GM12874 (cell line): ENCODE results near the gene ZCWPW2.

Experiments used
- CTCF ChIP-seq: IDR thresholded peaks from 2 replicates; pipeline ENCODE4 v1.5.1; 2011; ENCODE audit warnings: low read depth, mild to moderate bottlenecking, control low read depth, low read length, moderate library complexity; ENCODE audit not compliant: insufficient read depth

The ZCWPW2 gene

DNA sequence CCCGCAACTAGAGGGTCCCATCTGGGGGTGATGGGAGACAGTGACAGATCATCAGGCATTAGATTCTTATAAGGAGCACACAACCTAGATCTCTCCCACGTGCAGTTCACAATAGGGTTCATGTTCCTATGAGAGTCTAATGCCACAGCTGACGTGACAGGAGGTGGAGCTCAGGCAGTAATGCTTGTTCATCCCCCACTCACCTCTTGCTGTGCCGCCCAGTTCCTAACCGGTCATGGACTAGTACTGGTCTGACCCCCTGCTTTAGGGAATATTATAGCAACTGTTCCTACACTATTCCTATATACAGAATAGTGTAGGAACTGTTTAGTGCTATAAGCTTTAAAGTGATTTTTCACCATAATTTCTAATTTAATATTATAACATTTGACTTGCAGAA, 128.2 kb downstream of the ZCWPW2 start:
- no peak for TF ChIP-seq CTCF

- no peak for TF ChIP-seq CTCF
These were observed 136.6 kb downstream of the ZCWPW2 start for GRCh38 chr3:28485164-28485563.

GRCh38 chr3:28495301-28495700, 146.8 kb downstream of the ZCWPW2 start:
- TF ChIP-seq CTCF, result no peak

- no peak for TF ChIP-seq CTCF
These were observed 153.9 kb downstream of the ZCWPW2 start for GRCh38 chr3:28502397-28502937.

- no peak for TF ChIP-seq CTCF
These were observed 156.5 kb downstream of the ZCWPW2 start for GRCh38 chr3:28504976-28505375.

- no peak for TF ChIP-seq CTCF
These were observed 173.1 kb downstream of the ZCWPW2 start for GRCh38 chr3:28521663-28522062.

GRCh38 chr3:28542351-28542750, 193.8 kb downstream of the ZCWPW2 start:
- no peak for TF ChIP-seq CTCF
